Stimulated activated CD8-positive, alpha-beta memory T cell treated with anti-CD3 and anti-CD28 coated beads, Interleukin-15, amount 100 ng/mL, for 4 hours (primary cell): ENCODE measurements around the gene HS6ST2.

ENCODE experiments used
- DNase-seq, 2 donors: peaks; one replicate each; pipeline ENCODE4 v3.0.0-alpha.2; 2020; ENCODE audit warnings: low read depth in 2 of 2

The HS6ST2 gene

DNA sequence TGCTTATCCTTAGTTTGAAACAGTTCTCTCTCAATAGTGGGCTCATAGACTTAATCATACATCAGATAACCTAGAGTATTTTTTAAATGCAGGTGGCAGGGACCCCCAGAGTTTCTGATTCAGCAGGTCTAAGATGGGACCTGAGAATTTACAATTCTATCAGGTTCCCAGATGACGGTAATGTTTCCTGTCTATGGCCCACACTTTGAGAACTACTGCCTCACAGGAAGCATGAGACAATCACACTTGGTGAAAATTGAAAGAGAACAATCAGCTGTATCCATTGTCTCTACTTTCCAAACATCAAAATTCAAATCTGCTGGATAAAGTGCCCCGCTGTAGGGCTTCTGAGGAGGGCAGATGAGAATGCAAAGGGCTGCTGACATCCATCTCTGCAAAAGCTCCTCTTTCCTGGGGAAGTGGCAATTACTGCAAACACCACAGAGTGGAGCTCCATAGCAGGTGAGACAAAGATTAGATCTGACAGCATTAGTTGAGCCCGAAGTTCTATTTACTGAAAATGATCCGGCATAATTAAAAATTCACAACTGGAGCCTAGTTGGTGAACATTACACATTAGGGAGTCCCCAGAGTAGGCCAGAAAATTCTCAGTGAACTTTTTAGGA is 281.8 kb downstream of the HS6ST2 start:
- no peak for DNase-seq

DNA sequence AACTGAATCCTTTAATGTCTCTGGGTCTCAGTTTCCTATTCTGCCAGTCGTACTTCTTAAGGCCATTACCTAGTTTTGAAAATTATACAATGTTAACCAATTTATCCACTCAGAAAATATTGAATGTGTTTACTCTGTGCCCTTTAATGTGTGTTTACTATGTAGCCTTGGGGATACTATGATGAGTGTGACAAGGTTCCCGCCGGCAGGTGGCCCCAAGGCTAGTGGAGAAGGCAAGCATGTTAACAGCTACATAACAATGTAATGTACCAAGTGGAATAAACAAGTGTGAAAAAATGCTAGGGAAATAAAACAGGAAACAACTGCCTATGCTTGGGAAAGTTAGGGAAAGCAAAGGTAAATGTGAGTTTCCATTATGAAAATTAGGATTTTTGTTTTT is 282.3 kb downstream of the HS6ST2 start:
- no peak for DNase-seq

DNA sequence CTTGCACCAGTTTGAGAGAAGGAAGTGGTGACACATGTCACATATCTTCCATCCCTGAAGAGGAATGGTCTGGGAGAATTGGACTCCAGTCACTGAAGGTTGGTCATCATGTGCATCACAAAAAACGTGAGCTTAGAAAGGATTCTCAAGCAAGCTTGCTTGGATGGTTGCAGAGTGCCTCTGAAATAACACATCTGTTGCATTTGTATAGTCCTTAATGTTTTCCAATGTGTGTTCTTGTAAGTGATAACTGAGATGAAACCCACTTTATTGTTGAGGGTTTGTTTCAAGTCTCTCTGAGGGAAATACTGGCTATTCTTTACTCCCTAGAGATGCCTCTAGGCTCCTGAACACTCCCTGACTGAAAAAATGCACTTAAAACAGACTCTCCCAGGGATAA is 285.1 kb downstream of the HS6ST2 start:
- no peak for DNase-seq

DNA sequence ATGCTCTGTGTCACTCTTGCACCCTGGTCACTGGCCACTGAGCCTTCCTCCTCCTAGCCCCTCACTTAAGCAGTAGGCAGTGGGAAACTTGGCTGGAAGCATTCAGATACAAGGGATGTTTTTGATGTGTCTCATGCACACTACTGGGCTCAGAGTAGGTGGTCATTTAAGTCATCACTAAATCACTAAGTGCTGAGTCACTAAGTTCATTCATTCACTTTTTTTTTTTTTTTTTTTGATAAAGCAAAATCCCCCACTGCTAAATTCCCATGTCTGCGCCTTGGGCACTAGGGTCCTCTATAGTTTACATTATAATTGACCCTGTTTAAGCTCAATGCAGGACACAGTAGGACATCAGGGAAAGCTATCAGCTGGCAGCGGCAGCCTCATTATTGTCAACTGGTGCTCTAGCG is 287.2 kb downstream of the HS6ST2 start:
- no peak for DNase-seq

DNA sequence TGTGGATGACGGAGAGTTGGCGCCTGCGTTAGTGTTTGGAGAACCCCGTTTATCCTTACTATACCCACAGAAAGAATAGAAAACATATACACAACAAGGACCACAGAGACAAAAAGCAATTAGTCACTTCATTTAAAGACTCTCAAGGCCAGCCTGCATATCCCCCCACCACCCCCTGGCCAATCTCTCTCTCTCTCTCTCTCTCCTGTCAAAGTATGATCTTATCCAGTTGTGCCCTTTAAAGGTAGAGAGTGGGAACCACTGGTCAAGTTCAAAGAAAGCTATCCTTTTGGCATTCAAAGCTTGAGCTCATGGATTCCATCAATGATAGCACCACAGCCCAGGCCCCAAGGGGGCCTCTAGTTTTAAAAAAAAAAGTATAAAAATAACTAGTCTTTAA is 289.3 kb downstream of the HS6ST2 start:
- DNase-seq: no peak

DNA sequence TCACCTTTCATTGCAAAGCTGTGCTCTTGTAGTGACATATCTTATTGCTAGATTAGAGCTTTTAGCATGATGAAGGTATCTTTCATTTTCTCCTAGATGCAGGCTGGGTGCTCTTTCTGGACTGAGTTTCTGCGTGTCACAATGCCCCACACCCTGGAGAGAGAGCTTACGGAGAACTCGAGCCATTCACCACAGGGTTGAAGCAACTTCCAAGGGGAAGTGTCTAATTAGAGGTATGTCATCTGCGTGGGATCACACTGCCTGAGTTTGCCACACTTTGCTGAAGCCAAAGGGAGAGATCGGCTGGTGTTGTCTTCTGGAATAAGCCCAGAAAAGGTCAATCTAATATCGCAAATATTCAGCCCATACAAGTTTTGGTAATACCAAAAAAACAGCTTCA is 290.3 kb downstream of the HS6ST2 start:
- DNase-seq: no peak

DNA sequence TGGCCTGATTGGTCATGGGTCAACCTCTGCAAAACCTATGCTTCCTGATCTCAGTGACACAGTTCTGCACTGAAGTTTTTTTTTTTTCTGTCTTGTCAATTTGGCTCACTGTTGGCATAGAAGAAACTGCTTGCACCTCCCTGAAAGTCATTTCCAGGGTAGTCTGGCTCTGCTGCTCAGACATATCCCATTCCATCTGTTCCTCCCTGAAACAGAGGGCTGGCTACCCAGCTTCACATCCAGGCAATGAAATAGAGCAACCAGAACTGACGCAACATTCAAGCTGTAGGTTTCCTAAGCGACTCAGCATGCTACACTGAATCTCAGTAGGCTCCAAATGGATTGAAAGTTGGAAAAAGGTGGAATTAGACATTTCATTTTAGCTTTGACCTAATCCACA is 292.8 kb downstream of the HS6ST2 start:
- no peak for DNase-seq

DNA sequence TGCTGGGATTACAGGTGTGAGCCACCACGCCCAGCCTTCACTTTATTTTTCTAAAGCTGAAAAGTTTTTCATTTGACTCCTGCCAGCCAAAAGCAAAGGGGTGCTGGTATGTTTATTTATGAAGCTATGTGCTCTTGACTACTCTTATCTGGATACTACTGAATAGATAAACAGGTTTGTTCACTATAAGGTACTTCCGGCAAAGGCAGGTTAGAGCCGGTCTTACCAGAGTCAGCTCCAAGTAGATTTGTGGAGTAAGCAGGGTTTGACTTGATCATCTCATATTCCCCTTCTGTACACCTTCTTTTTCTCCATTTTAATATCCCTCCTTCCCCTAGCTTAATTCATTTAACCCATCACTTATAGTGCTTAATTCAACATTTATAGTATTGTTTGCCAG is 294.2 kb downstream of the HS6ST2 start:
- DNase-seq: no peak

DNA sequence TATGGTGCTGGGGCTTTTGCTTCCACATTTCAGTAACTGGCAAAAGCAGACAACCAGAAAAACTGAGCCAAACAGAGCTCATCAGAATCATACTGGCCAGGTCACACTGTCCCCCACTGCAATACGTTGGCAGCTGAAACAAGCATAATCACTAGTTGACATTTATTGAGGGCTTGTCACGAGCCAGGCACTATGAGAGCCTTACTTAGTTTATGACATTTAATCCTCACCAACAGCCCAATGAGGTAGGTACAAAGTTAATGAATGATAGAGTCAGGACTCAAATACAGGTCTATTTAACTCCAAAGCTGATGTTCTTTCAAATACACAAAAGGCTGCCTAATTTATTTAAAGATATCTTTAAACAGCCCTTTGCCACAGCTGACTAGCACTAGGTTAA is 295.6 kb downstream of the HS6ST2 start:
- no peak for DNase-seq

DNA sequence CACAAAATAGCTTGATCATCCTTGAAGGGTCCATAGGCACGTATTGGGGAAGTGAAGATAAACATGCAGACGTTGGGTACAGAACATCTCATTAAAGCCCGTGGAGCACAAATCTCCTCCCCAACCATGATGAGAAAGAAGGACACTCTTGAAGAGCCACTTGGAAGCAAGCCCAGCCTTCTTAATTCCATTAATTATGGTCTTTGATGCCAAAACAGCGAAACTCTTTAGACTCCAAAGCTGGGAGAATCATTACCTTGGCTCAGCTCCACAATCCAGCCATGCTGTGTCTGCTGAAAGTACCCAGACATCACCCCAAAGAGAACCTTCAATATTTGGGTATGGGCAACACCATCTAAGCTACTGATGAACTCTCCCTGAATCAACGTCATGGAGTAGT is 300.6 kb downstream of the HS6ST2 start:
- DNase-seq: no peak

DNA sequence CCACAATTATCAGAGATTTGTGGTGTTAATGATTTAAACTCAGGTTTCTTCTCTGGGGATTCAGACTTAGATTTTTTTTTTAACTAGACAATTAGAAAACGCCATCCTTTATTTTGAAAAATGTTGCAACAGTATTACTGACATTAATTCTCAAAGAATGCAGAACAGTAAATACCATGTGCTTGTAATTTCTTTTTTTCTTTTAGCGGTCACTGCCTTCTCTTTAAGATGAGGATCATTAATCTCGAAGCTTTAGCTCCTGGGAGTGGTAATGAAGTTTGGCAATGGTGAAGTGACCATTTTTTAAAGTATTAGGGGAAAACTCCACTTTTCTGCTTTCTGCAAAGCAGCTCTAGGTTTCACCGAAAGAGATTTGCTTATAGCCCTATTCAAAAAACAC is 305.6 kb downstream of the HS6ST2 start:
- no peak for DNase-seq

DNA sequence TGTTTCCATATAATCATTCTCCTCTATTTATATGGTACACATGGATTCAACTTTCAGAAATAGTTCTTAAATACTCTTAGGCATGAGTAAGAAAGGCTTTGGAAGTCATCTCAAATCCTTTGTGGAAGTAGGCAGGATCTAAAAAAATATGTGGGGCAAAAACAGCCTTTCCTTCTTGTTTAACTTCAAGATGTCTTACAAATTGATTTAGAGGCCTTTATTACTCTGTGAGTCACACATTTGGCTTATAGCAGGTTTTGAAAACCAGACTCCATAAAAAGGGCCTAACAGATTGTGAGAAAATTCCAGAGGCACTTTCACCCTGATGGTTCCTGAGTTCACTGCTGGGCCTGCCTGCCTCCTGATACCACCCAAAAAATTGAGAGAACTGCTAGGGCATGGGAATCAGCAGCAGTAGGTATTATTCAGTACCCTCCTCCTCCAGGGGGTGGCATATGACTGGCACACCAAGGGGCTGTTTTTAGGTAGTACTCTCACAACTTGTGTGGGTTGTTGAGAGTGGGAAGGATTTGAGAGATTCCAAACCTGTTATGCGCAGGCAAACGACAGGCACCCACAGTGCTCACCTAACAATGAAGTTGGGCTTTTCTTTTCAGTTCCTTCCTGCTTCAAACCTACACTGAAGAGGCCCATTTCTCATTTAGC is 306.9 kb downstream of the HS6ST2 start:
- no peak for DNase-seq

DNA sequence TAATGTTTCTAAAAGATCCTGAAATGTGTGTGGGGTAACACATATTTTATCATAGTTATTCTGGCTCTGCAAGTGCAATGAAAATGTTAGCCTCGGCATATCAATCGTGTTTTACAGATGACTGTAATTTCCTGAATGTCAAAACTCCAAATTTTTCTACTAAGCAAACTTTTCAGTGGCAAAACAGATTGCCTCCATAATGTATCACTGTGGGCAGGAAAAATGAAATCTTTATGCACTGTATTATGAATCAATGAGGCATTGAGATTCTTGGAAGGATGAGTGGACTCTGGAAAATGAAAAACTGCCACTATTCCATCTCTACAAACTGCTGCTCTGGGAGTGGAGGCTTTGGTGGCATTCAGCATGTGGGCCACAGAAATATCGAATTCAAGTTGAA is 309.5 kb downstream of the HS6ST2 start:
- DNase-seq: no peak

DNA sequence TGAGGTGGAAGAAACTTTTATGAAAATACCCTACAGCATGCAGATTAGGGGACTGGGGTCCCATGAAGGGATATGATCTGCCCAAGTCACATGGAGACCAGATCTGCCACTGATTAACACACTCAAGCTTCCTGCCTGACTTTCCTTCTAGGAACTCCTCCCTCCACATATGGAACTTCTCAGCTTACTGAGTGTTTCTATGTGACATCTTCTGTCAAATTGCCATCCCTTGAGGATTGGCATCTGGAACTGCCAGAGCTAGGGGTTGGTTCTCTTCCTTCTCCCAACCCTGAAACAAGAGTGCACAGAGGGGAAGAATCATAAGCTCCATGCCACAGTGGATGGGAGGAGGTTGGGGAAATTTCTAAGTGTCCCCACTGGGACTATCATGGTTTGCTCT is 319.0 kb downstream of the HS6ST2 start:
- DNase-seq: no peak

DNA sequence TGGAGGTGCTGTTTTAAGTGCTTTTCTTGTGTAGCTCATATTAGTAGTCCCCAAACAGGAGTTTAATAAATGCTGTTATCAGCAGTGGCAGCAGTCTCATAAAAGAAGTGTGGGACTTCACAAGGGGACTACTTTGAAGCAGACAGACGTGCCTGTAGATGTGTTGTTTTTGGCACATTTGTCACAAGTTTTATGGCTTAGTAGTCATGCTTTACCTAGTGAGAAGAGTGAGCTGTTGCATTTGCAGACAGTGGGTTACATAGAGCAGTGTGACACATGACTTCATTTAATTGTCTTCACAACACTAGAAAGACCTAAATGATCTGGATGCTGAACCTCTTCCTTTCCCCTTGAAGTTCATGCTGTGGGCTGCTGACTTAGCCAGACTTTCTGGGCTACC is 320.1 kb downstream of the HS6ST2 start:
- no peak for DNase-seq

DNA sequence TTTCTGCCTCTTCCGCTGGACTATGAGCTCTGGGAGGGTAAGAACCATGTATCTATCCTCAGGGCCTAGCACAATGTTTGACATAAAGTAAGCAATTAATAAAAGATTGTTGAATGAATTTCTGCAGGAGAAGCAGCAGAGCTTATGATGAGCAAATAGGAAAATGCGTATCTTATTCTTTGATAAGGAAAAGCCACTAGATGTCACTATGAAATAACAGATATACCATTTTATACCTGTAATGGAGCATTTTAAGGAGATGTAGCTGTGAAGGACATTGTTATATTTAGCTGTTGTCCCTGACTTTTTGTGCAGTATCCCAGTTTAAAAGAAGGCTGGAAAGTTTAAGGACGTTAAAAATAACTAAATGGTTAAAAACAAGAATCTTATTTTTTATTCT is 322.3 kb downstream of the HS6ST2 start:
- DNase-seq: no peak

DNA sequence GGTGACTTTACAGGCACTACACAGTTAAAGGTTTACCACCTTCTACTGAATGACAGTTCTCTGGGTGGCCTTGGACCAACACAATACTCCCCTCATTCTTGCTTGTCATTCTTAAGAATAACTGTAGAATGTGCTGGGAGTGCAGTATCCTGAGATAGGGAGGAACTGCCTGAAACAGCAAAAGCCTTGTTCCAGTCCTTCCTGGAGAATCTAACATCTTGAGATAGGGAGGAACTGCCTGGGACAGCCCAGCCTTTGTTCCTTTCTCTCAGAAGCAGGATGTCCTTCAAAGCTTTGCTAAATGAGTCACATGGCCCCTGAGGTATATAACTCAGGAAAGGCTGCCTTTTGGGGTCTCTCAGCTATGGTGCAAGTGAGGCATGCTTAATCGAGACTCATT is 323.9 kb downstream of the HS6ST2 start:
- no peak for DNase-seq

DNA sequence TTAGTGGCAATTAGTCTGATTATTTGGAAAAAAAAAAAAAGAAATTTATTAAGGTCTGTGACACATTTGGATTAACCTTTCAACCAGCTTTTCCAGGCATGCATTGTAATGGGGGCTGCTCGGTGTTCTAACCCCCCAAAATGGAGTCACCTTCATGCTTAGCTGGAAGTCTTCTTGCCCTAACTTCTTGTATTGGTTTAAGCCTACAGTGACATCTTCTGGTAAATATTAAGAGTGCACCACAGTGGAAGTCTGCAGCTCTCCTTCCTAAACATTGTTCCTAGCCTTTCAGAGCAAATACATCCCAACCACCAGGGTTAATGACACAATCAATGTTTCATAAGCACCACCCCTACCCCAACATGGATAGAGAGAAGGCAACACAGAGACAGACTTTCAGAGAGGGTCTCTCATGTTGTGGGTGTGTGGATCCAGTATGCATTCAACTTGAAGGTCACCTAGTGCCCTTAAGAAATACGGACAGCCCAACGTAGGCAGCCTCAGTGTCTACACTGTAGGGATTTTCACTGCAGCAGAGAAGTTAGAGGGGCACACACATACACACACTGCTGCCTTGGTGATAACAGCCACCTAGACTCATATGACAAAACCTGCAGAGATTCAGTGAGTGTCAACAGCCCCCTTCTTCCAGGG is 326.7 kb downstream of the HS6ST2 start:
- DNase-seq: no peak

DNA sequence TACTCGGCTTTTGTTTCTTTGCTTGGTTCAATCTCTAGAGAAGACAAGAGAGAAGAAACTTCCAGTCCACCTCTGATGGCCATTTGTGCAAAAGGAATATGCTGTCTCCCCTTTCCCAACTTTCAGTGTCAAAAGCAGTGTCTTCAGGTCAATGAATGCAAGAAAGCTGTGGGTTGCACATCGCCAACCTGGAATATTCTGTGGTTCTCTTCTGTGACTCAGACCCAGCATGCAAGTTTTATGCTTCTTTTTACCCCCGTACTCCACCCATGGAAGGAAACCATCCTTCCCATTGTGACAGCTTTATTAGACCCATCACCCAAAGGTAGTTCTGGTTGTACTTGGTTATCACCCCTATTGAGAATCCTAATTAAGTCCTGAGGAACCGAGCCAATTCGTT is 334.0 kb downstream of the HS6ST2 start:
- DNase-seq: no peak

DNA sequence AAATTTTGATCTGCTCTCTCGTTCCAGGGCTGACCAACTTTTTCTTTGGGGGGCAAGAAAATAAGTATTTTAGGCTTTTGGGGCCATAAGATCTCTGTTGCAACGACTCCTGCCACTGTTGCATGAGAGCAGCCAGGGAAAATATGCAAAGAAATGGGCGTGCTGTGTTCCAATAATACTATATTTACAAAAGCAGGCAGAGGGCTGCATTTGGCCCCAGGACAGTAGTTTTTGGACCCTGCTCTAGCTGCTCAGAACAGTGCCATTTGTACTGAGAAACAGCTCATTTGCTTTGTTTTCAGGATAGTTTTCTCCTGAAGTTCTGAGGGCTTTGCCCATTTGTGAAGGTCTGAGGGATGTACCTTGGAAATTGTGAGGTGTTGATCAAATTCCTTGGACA is 334.5 kb downstream of the HS6ST2 start:
- no peak for DNase-seq

DNA sequence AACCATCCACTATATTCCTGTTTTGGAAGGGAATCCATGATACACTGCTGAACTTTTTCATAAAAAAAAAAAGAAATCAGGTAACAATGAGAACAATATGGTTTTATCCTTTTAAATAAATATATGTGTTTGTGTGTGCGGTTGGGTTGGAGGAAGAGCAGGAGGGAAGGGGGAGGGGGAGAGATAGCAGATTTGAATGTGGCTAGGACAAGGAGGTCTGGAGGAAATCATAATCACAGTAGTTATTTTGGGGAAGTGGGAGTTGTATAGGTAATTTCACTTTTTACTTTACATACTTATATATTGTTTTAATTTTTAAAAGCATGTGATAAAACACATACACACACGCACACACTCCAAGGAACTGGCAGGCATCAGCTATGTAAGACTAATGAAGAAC is 335.1 kb downstream of the HS6ST2 start:
- no peak for DNase-seq

DNA sequence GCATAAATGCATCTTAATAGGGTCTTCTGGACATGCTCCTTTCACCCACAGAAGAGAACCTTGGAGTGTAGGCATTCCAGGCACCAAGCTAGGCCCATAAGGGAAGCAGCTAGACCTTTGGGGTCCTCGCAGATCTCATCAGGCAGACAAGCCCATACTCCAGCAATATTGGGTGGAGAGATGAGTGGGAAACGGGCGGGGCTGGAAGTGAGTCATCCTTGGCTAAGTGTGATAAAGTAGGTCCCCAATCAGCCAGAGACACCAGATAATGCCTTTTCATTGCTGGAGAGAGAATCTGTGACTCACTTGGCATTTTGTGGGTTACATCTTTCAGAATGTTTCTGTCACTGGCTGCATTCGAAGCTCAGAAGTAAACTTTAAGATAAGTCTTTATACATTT is 336.3 kb downstream of the HS6ST2 start:
- no peak for DNase-seq

DNA sequence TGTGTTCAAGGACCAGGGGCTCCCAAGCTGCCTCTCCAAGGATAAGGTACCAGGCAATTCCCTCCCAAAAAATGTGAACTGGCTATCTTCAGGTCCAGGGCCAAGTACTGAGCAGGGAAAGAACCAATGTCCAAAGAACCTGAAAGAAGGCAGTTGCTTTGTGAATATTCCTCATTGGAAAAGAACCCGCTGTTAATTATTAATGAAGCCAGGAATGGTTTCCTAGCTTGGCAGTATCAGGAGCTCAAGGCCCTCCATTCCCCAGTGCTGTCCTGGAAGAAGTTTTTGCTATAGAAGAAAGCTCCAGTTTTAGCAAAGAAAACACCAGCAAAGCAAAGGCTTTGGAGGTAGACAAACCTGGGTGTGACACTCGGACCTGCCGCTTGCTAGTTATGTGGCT is 339.6 kb downstream of the HS6ST2 start:
- no peak for DNase-seq
